Prostate gland (tissue), 2 donors: ENCODE measurements around the gene ERP27. TPM values are rescaled to one million over a fixed set of nuclear protein-coding genes. Genes with fewer than 3 reads are reported as not detected.

Experiments used
- DNase-seq: peaks from one replicate; pipeline ENCODE4 v3.0.0-alpha.2; 2019; ENCODE audit warnings: low spot score
- H3K27ac ChIP-seq, 2 donors: fragments of 200-600 bp; sonication (generic); 2 replicates each; pipeline ENCODE4 v1.5.1; 2017 to 2019
- H3K27me3 ChIP-seq: fragments of 200-600 bp; sonication (generic); replicated peaks from 2 replicates; pipeline ENCODE4 v1.5.1; 2019; ENCODE audit not compliant: insufficient read depth
- H3K36me3 ChIP-seq, 2 donors: fragments of 200-600 bp; sonication (generic); 1 replicate in 1 of 2; 2 replicates in 1 of 2; pipeline versions ENCODE4 v1.5.1 to v1.8.1; 2017 to 2019
- H3K4me1 ChIP-seq: fragments of 200-600 bp; sonication (generic); replicated peaks from 2 replicates; pipeline ENCODE4 v1.5.1; 2019
- H3K4me3 ChIP-seq, 2 donors: fragments of 200-600 bp; sonication (generic); 2 replicates each; pipeline ENCODE4 v1.5.1; 2017 to 2019
- H3K9me3 ChIP-seq: fragments of 200-600 bp; sonication (generic); 2 replicates; pipeline ENCODE4 v1.5.1; 2017
- CTCF ChIP-seq, 4 experiments: fragments of 200-600 bp in 2 of 4; fragments of 450-650 bp in 2 of 4; sonication (generic) in 2 of 4; IDR thresholded peaks; 1 replicate in 3 of 4; 2 replicates in 1 of 4; pipeline ENCODE4 v1.5.1; 2016 to 2019; ENCODE audit warnings: antibody characterized with exemption in 4 of 4, mild to moderate bottlenecking in 2 of 4, moderate library complexity in 2 of 4
- POLR2A ChIP-seq: fragments of 450-650 bp; IDR thresholded peaks from one replicate; pipeline ENCODE4 v1.6.1; 2016; ENCODE audit warnings: antibody characterized with exemption, mild to moderate bottlenecking
- POLR2AphosphoS5 ChIP-seq: sonication (generic); formaldehyde crosslinking; IDR thresholded peaks from one replicate; pipeline ENCODE4 v1.6.1; 2017; ENCODE audit warnings: antibody characterized with exemption
- WGBS: methylation state at CpG from one replicate; pipeline ENCODE4 v1.1.5; 2018; 5-methylcytosine and 5-hydroxymethylcytosine counted together
- intact Hi-C: fragments of 100-400 bp; cut with DNase I; formaldehyde crosslinking; loops from one replicate; pipeline ENCODE4 v1.14.2; 2022
- total RNA-seq, 2 donors: library from RNA; depleted of rRNA; stranded (reverse); fragments of >200 nt; gene quantifications; one replicate each; pipeline ENCODE4 v1.1.0, GENCODE V29; 2016

Gene ERP27
- total RNA-seq, 2 donors from 2014 or later, result 0.57 to 2.3 TPM

GRCh38 chr12:14950982-14951746 lies 12.8 kb upstream of the ERP27 start:
- intact Hi-C loops, result no loop called here
- no peaks in the 10 kb centered on the region for H3K9me3 ChIP-seq
- WGBS, result 82% methylated on average over 6 of the region's 6 CpGs
- no peak overlapping the region for H3K27ac ChIP-seq
- no peaks in the 10 kb centered on the region for H3K4me1 ChIP-seq
- no peaks in the 10 kb centered on the region for H3K36me3 ChIP-seq
- TF ChIP-seq CTCF (IDR thresholded peaks at IDR 0.05) (no peak), POLR2AphosphoS5 (no peak), POLR2A (no peak)
- no peak for DNase-seq
- H3K4me3 ChIP-seq, result no peak overlapping the region
- H3K27me3 ChIP-seq, result no peaks in the 10 kb centered on the region

GRCh38 chr12:14950421-14950820 lies 12.1 kb upstream of the ERP27 start:
- Histone ChIP-seq H3K9me3 (no peaks in the 10 kb centered on the region), H3K27me3 (no peaks in the 10 kb centered on the region), H3K27ac (no peak overlapping the region), H3K36me3 (no peaks in the 10 kb centered on the region), H3K4me3 (no peak overlapping the region), H3K4me1 (no peaks in the 10 kb centered on the region)
- WGBS, result 76% methylated on average over 4 of the region's 4 CpGs
- no peak for TF ChIP-seq POLR2AphosphoS5
- no peak for TF ChIP-seq POLR2A
- no peak for TF ChIP-seq CTCF (IDR thresholded peaks at IDR 0.05)
- intact Hi-C loops, result no loop called here
- DNase-seq, result no peak

- intact Hi-C loops, result loop anchor here (5.0 kb wide), 1 partner anchor 43 kb away; no protein-coding TSS in a partner anchor
- no peaks in the 10 kb centered on the region for H3K36me3 ChIP-seq
- no peak for TF ChIP-seq POLR2AphosphoS5
- TF ChIP-seq POLR2A, result no peak
- TF ChIP-seq CTCF (IDR thresholded peaks at IDR 0.05), result no peak
- H3K4me1 ChIP-seq, result no peaks in the 10 kb centered on the region
- H3K4me3 ChIP-seq, result no peak overlapping the region
- H3K27ac ChIP-seq, result peak overlapping the region in 1 of 2 donors; percentile 15
- H3K27me3 ChIP-seq, result no peaks in the 10 kb centered on the region
- no peaks in the 10 kb centered on the region for H3K9me3 ChIP-seq
- whole genome bisulfite sequencing, result 97% methylated on average over 5 of the region's 5 CpGs
- no peak for DNase-seq
Measured at GRCh38 chr12:14949631-14950030, 11.3 kb upstream of the ERP27 start.

- H3K9me3 ChIP-seq, result no peaks in the 10 kb centered on the region
- no peaks in the 10 kb centered on the region for H3K36me3 ChIP-seq
- no peaks in the 10 kb centered on the region for H3K27me3 ChIP-seq
- WGBS, result 30% methylated on average over 3 of the region's 3 CpGs
- no peaks in the 10 kb centered on the region for H3K4me1 ChIP-seq
- DNase-seq, result no peak
- TF ChIP-seq POLR2A, result no peak
- no peak for TF ChIP-seq CTCF (IDR thresholded peaks at IDR 0.05)
- TF ChIP-seq POLR2AphosphoS5, result peak; percentile 51
- intact Hi-C loops, result loop anchor here (5.0 kb wide), 1 partner anchor 44 kb away; no protein-coding TSS in a partner anchor
- H3K27ac ChIP-seq, result peak overlapping the region; percentile 52 to 55
- no peak overlapping the region for H3K4me3 ChIP-seq
Measured at GRCh38 chr12:14948672-14949071, 10.3 kb upstream of the ERP27 start.

GRCh38 chr12:14946861-14947260 lies 8.5 kb upstream of the ERP27 start:
- Histone ChIP-seq H3K27me3 (no peaks in the 10 kb centered on the region), H3K4me1 (no peaks in the 10 kb centered on the region), H3K36me3 (no peaks in the 10 kb centered on the region), H3K9me3 (no peaks in the 10 kb centered on the region), H3K4me3 (no peak overlapping the region), H3K27ac (no peak overlapping the region)
- 83% methylated on average over 1 of the region's 1 CpG for WGBS
- intact Hi-C loops, result loop anchor here (5.0 kb wide), 1 partner anchor 45 kb away; no protein-coding TSS in a partner anchor
- no peak for TF ChIP-seq CTCF (IDR thresholded peaks at IDR 0.05)
- no peak for TF ChIP-seq POLR2A
- TF ChIP-seq POLR2AphosphoS5, result no peak
- no peak for DNase-seq
